ENCODE results near the gene BRIP1. TPM values are rescaled to one million over a fixed set of nuclear protein-coding genes. Genes with fewer than 3 reads are reported as not detected.

BRIP1 gene
- total and polyA plus RNA-seq, 2 donors (not counting 3 experiments of a cell fraction or from before 2014, with no cell fraction given) = 1.8 to 12.1 TPM

DNA sequence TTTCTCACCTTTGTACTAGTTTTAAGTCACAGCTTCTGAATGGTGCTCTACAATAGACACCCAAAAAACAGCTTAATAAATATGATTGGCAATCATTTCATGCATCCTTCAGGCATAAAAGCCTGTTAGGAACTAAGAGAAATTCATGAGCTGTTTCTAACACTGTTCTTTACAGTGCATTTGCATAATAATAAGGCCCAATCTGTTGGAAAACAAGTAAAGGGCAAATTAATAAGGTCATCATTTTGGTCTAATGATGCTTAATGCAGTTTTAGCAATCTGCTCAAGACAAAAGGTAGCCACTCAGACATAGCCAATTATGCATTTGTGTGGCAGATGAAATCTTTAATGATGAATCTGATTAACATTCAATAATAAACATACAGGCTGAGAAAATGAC, 216.8 kb downstream of the BRIP1 start:
- Histone ChIP-seq H4K20me1 (replicated peaks; ENCODE audit: control insufficient read depth, extremely low read depth, insufficient read depth, low read length) (no peaks in the 10 kb centered on the region), H3K9ac (replicated peaks; ENCODE audit: extremely low read depth, insufficient read depth, low read length) (no peak overlapping the region), H3K4me1 (ENCODE audit: control insufficient read depth, extremely low read depth, insufficient read depth, low read length) (no peaks in the 10 kb centered on the region), H3K9me3 (replicated peaks; ENCODE audit: control insufficient read depth, insufficient read depth, low read length) (no peaks in the 10 kb centered on the region), H3K36me3 (ENCODE audit: control insufficient read depth in 2 of 2, extremely low read depth in 1 of 2, insufficient read depth in 2 of 2, low read length in 2 of 2) (no peaks in the 10 kb centered on the region), H3K4me3 (replicated peaks in 1 of 3; ENCODE audit: insufficient read depth in 1 of 3, low read depth in 1 of 3, low read length in 3 of 3) (no peak overlapping the region), H3K79me2 (ENCODE audit: control insufficient read depth, insufficient read depth, low read length) (no peaks in the 10 kb centered on the region), H3K27ac (ENCODE audit: insufficient read depth, low read depth, low read length) (no peak overlapping the region), H3K4me2 (ENCODE audit: insufficient read depth, low read length) (no peak overlapping the region), H3K27me3 (ENCODE audit: control insufficient read depth in 2 of 2, insufficient read depth in 2 of 2, low read length in 2 of 2) (no peaks in the 10 kb centered on the region), H3K9me1 (replicated peaks; ENCODE audit: control insufficient read depth, extremely low read depth, insufficient read depth, low read length) (no peaks in the 10 kb centered on the region), H2AFZ (ENCODE audit: low read depth, low read length) (no peak overlapping the region)
- dilution Hi-C loops (cut with MboI; ENCODE audit: extremely low pct_ligation_motif_present, low sequenced_read_pairs) (no loop called here), intact Hi-C loops (cut with micrococcal nuclease) (no loop called here)
- TF ChIP-seq POLR2A (IDR thresholded peaks at IDR 0.05; ENCODE audit: low read depth, low read length) = no peak
- TF ChIP-seq GATA2 (IDR thresholded peaks at IDR 0.05; ENCODE audit: insufficient read depth, insufficient read length, low read depth, low read length) = no peak
- TF ChIP-seq JUN (IDR thresholded peaks at IDR 0.05; ENCODE audit: borderline replicate concordance, insufficient read depth, insufficient read length, low read depth) = no peak
- no peak for TF ChIP-seq POLR2AphosphoS5 (IDR thresholded peaks at IDR 0.05; ENCODE audit: insufficient read depth, low read depth, low read length)
- no peak for TF ChIP-seq FOS (IDR thresholded peaks at IDR 0.05; ENCODE audit: borderline replicate concordance, insufficient read depth, low read length)
- TF ChIP-seq, protein P1, sequence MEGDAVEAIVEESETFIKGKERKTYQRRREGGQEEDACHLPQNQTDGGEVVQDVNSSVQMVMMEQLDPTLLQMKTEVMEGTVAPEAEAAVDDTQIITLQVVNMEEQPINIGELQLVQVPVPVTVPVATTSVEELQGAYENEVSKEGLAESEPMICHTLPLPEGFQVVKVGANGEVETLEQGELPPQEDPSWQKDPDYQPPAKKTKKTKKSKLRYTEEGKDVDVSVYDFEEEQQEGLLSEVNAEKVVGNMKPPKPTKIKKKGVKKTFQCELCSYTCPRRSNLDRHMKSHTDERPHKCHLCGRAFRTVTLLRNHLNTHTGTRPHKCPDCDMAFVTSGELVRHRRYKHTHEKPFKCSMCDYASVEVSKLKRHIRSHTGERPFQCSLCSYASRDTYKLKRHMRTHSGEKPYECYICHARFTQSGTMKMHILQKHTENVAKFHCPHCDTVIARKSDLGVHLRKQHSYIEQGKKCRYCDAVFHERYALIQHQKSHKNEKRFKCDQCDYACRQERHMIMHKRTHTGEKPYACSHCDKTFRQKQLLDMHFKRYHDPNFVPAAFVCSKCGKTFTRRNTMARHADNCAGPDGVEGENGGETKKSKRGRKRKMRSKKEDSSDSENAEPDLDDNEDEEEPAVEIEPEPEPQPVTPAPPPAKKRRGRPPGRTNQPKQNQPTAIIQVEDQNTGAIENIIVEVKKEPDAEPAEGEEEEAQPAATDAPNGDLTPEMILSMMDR (IDR thresholded peaks at IDR 0.05; ENCODE audit: extremely low read depth in 1 of 2, insufficient read depth in 1 of 2, low read depth in 1 of 2, low read length in 2 of 2) = no peak
- TF ChIP-seq EZH2 (IDR thresholded peaks at IDR 0.05; ENCODE audit: borderline replicate concordance, low read depth, low read length, severe bottlenecking) = no peak
- TF ChIP-seq, protein P2, sequence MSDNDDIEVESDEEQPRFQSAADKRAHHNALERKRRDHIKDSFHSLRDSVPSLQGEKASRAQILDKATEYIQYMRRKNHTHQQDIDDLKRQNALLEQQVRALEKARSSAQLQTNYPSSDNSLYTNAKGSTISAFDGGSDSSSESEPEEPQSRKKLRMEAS (IDR thresholded peaks at IDR 0.05; ENCODE audit: insufficient read depth, insufficient read length) = no peak
- no peak for TF ChIP-seq MYC (IDR thresholded peaks at IDR 0.05; ENCODE audit: low read depth, low read length)
- DNase-seq (ENCODE audit: low read depth, low spot score) (no peak), FAIRE-seq (no peak)
- BruUV-seq (replicated peaks) = no TSS peak
- POLR2A ChIA-PET = no interaction called here
- CTCF ChIA-PET = interaction anchor here (1.1 to 3.7 kb wide), 2 partner anchors 11 to 190 kb away, joined by 3 to 14 read pairs; no protein-coding TSS in a partner anchor
